H1 (cell line): ENCODE measurements around the gene RLBP1. TPM values are rescaled to one million over a fixed set of nuclear protein-coding genes. Genes with fewer than 3 reads are reported as not detected.

Source experiments
- CTCF ChIA-PET: fragments of 300-600 bp; sonication (Branson Sonifier 250); formaldehyde crosslinking; loops from one replicate; lab custom pipeline; 2021; ENCODE audit not compliant: partially characterized antibody; lab: Charles Lee
- POLR2A ChIA-PET: fragments of 300-600 bp; sonication (Branson Sonifier 250); formaldehyde crosslinking; loops from one replicate; lab custom pipeline; 2021; ENCODE audit warnings: inconsistent platforms; ENCODE audit not compliant: partially characterized antibody; lab: Charles Lee
- DNase-seq, 2 experiments: peaks; one replicate each; pipeline versions ENCODE4 v3.0.0 to v3.0.0-alpha.2; 2010 to 2022; ENCODE audit warnings: low spot score in 2 of 2, low read depth in 1 of 2, mixed read lengths in 1 of 2
- FAIRE-seq: peaks from 2 replicates; lab custom pipeline; 2011; peaks lifted over from hg19 to GRCh38; lab: Jason Lieb, UNC
- H2AFZ ChIP-seq: 2 replicates; pipeline ENCODE4 v1.8.1; 2012; ENCODE audit warnings: low read length, inconsistent platforms
- H2AK5ac ChIP-seq: 2 replicates; pipeline ENCODE4 v1.6.1; 2013; ENCODE audit warnings: low read depth, low read length
- H2BK120ac ChIP-seq: replicated peaks from 2 replicates; pipeline ENCODE3; 2013; ENCODE audit warnings: low read depth, low read length, inconsistent platforms
- H2BK12ac ChIP-seq: 2 replicates; pipeline ENCODE4 v1.6.1; 2013; ENCODE audit warnings: low read depth, low read length
- H2BK15ac ChIP-seq: 2 replicates; pipeline ENCODE4 v1.6.1; 2013; ENCODE audit warnings: low read length
- H2BK20ac ChIP-seq: 2 replicates; pipeline ENCODE4 v1.6.1; 2013; ENCODE audit warnings: low read length
- H2BK5ac ChIP-seq: 2 replicates; pipeline ENCODE4 v1.6.1; 2013; ENCODE audit warnings: low read depth, low read length
- H3K14ac ChIP-seq: 2 replicates; pipeline ENCODE4 v1.6.1; 2013; ENCODE audit warnings: inconsistent platforms; ENCODE audit not compliant: insufficient read length
- H3K18ac ChIP-seq: 2 replicates; pipeline ENCODE4 v1.6.1; 2013; ENCODE audit warnings: low read length; ENCODE audit errors: extremely low read depth
- H3K23ac ChIP-seq: 2 replicates; pipeline ENCODE4 v1.6.1; 2013; ENCODE audit warnings: inconsistent platforms; ENCODE audit not compliant: insufficient read length
- H3K23me2 ChIP-seq: 2 replicates; pipeline ENCODE4 v1.6.1; 2013; ENCODE audit warnings: low read depth, low read length
- H3K27ac ChIP-seq: 2 replicates; pipeline ENCODE4 v1.6.1; 2011; ENCODE audit warnings: low read depth, low read length, inconsistent platforms
- H3K27me3 ChIP-seq, 4 experiments: replicated peaks in 1 of 4; 1 replicate in 1 of 4; 2 replicates in 3 of 4; pipeline versions ENCODE4 v1.6.1 to v1.8.1; 2011 to 2013; ENCODE audit warnings: low read length in 3 of 4, mild to moderate bottlenecking in 3 of 4, inconsistent platforms in 2 of 4, mixed read lengths in 2 of 4, moderate library complexity in 1 of 4; ENCODE audit not compliant: control insufficient read depth in 3 of 4, insufficient read depth in 3 of 4; ENCODE audit errors: extremely low read depth in 1 of 4
- H3K36me3 ChIP-seq, 4 experiments: 2 replicates each; pipeline versions ENCODE4 v1.6.1 to v1.8.1; 2011 to 2013; ENCODE audit warnings: mild to moderate bottlenecking in 4 of 4, low read length in 3 of 4, moderate library complexity in 2 of 4, control low read depth in 1 of 4, inconsistent platforms in 1 of 4; ENCODE audit not compliant: insufficient read depth in 4 of 4, control insufficient read depth in 2 of 4
- H3K4ac ChIP-seq: replicated peaks from 2 replicates; pipeline ENCODE3; 2013; ENCODE audit warnings: low read length, low read depth, mixed read lengths, inconsistent platforms; ENCODE audit not compliant: insufficient read length
- H3K4me1 ChIP-seq, 4 experiments: replicated peaks in 1 of 4; 1 replicate in 1 of 4; 2 replicates in 3 of 4; pipeline versions ENCODE4 v1.6.1 to v1.8.1; 2011 to 2013; ENCODE audit warnings: low read length in 3 of 4, inconsistent platforms in 2 of 4, mixed read lengths in 1 of 4; ENCODE audit not compliant: insufficient read depth in 4 of 4, control insufficient read depth in 3 of 4
- H3K4me2 ChIP-seq, 2 experiments: 2 replicates each; pipeline versions ENCODE4 v1.6.1 to v1.8.1; 2011 to 2013; ENCODE audit warnings: low read depth in 2 of 2, low read length in 2 of 2, control low read depth in 1 of 2, inconsistent platforms in 1 of 2, mild to moderate bottlenecking in 1 of 2; ENCODE audit not compliant: insufficient read depth in 1 of 2
- H3K4me3 ChIP-seq, 4 experiments: fragments of 200-600, 300-600 bp in 1 of 4; sonication (generic), shearing (Covaris generic), sonication (Bioruptor Twin) in 1 of 4; 2 replicates each; pipeline versions ENCODE4 v1.5.1 to v1.8.1; 2011 to 2016; ENCODE audit warnings: low read length in 4 of 4, low read depth in 3 of 4, control low read depth in 2 of 4, inconsistent platforms in 2 of 4, mild to moderate bottlenecking in 2 of 4, mixed read lengths in 1 of 4, moderate library complexity in 1 of 4; ENCODE audit not compliant: insufficient read depth in 2 of 4; ENCODE audit errors: extremely low read depth in 1 of 4
- H3K56ac ChIP-seq: replicated peaks from 2 replicates; pipeline ENCODE3; 2013; ENCODE audit warnings: low read depth, mild to moderate bottlenecking, mixed read lengths, low read length, inconsistent platforms; ENCODE audit not compliant: insufficient read length
- H3K79me1 ChIP-seq: 2 replicates; pipeline ENCODE4 v1.6.1; 2013; ENCODE audit warnings: low read depth, low read length, control low read depth
- H3K79me2 ChIP-seq, 2 experiments: 2 replicates each; pipeline versions ENCODE4 v1.6.1 to v1.8.1; 2012 to 2013; ENCODE audit warnings: low read length in 2 of 2, mild to moderate bottlenecking in 2 of 2, inconsistent platforms in 1 of 2; ENCODE audit not compliant: insufficient read depth in 2 of 2, control insufficient read depth in 1 of 2
- H3K9ac ChIP-seq, 4 experiments: replicated peaks in 1 of 4; 1 replicate in 1 of 4; 2 replicates in 3 of 4; pipeline versions ENCODE4 v1.6.1 to v1.8.1; 2011 to 2013; ENCODE audit warnings: low read depth in 3 of 4, low read length in 3 of 4, control low read depth in 2 of 4, mild to moderate bottlenecking in 2 of 4, moderate library complexity in 2 of 4, inconsistent platforms in 1 of 4; ENCODE audit errors: extremely low read depth in 1 of 4
- H3K9me3 ChIP-seq, 2 experiments: 2 replicates each; pipeline versions ENCODE4 v1.6.1 to v1.8.1; 2012 to 2013; ENCODE audit warnings: mild to moderate bottlenecking in 2 of 2, moderate library complexity in 2 of 2, control low read depth in 1 of 2, inconsistent platforms in 1 of 2, low read depth in 1 of 2, low read length in 1 of 2, mixed read lengths in 1 of 2; ENCODE audit not compliant: insufficient read depth in 2 of 2
- H4K20me1 ChIP-seq, 2 experiments: replicated peaks in 1 of 2; 2 replicates each; pipeline versions ENCODE3 to v1.8.1; 2011 to 2013; ENCODE audit warnings: inconsistent platforms in 2 of 2, low read length in 2 of 2, mild to moderate bottlenecking in 1 of 2; ENCODE audit not compliant: insufficient read depth in 2 of 2, control insufficient read depth in 1 of 2
- H4K5ac ChIP-seq: 2 replicates; pipeline ENCODE4 v1.6.1; 2013; ENCODE audit warnings: low read length, low read depth, mixed read lengths, inconsistent platforms; ENCODE audit not compliant: insufficient read length
- H4K8ac ChIP-seq: 2 replicates; pipeline ENCODE4 v1.8.0; 2013; ENCODE audit warnings: mild to moderate bottlenecking, moderate library complexity, low read length, inconsistent platforms; ENCODE audit not compliant: insufficient read depth; ENCODE audit errors: extremely low read depth
- H4K91ac ChIP-seq: replicated peaks from 2 replicates; pipeline ENCODE3; 2013; ENCODE audit warnings: low read length, mixed read lengths, inconsistent platforms; ENCODE audit not compliant: insufficient read length
- WGBS, 2 experiments: shearing (Covaris generic) in 1 of 2; methylation state at CpG; one replicate each; pipeline versions ENCODE4 v1.1.6 to v1.1.7; 2013 to 2015; ENCODE audit warnings: low lambda C conversion rate in 2 of 2, mixed read lengths in 2 of 2, inconsistent platforms in 1 of 2, low coverage in 1 of 2, missing lambda C conversion rate in 1 of 2; ENCODE audit not compliant: insufficient replicate concordance in 2 of 2, insufficient coverage in 1 of 2, insufficient read length in 1 of 2; ENCODE audit errors: extremely low coverage in 1 of 2, missing lambda C conversion rate in 1 of 2; 5-methylcytosine and 5-hydroxymethylcytosine counted together
- polyA plus RNA-seq, 7 experiments: library from polyadenylated mRNA; depleted of rRNA in 3 of 7; stranded (reverse) in 5 of 7; unstranded in 2 of 7; fragments of >200 nt in 5 of 7; fragments of 200-250 nt in 2 of 7; gene quantifications; 1 replicate in 5 of 7; 2 replicates in 1 of 7; 4 replicates in 1 of 7; pipeline versions ENCODE4 v1.2.1 to v1.2.3, GENCODE V29; 2011 to 2013; ENCODE audit warnings: missing spikeins in 2 of 7, mixed read lengths in 2 of 7
- total RNA-seq: library from RNA; stranded (reverse); fragmentation: NEBNext Ultra II Directional; extraction: Animal tissue kit (Norgen Biotek cat#: 25700); gene quantifications from 2 replicates; pipeline ENCODE4 v1.2.1, GENCODE V29; 2021

The RLBP1 gene
- total and polyA plus RNA-seq, 2 of the 8 experiments (the other 6 are each of a cell fraction or from before 2014, with no cell fraction given), result 0.05 TPM; not detected in 1

GRCh38 chr15:89243691-89244573 lies 22.6 kb upstream of the RLBP1 start, which contains the start of gene FANCI:
TSS of gene FANCI (plus strand) at chr15:89243979. CDS start at chr15:89247648, 3,669 bp downstream.
- Histone ChIP-seq H2BK5ac (peak within 1 kb of the TSS; percentile 46; the same call in 1 of the 2 replicates), H2BK20ac (0 out of 2 replicates have a peak within 1 kb of the TSS, but pooled peaks have one; percentile 32), H2BK12ac (no peak within 1 kb of the TSS; the same call in 1 of the 2 replicates), H3K56ac (peak within 1 kb of the TSS; percentile 56), H3K79me2 (peaks cover 4 to 36% of the 10 kb centered on the region in 2 experiments; a peak in 3 of 4 replicates), H3K9me3 (0 out of 4 replicates have a peak, but pooled peaks cover 0 to 4% of the 10 kb centered on the region in 2 experiments), H3K4me1 (peaks cover 0 to 9% (median 3%) of the 10 kb centered on the region in 4 experiments; a peak in 5 of 7 replicates), H3K9ac (peak within 1 kb of the TSS; percentile 65 to 97 (median 79)), H2AFZ (peak within 1 kb of the TSS; percentile 86), H2BK15ac (no peak within 1 kb of the TSS), H3K18ac (peak within 1 kb of the TSS; percentile 36; the same call in 1 of the 2 replicates), H4K5ac (peak within 1 kb of the TSS; percentile 63), H3K4me2 (peak within 1 kb of the TSS; percentile 63 to 89), H3K27ac (peak within 1 kb of the TSS; percentile 30), H4K20me1 (peaks cover 0 to 3% of the 10 kb centered on the region in 2 experiments), H3K23ac (no peak within 1 kb of the TSS), H3K27me3 (peaks cover 0 to 2% (median 0%) of the 10 kb centered on the region in 4 experiments; a peak in 3 of 7 replicates), H3K36me3 (peaks cover 4 to 18% (median 16%) of the 10 kb centered on the region in 4 experiments; a peak in 6 of 8 replicates), H4K8ac (peak within 1 kb of the TSS; percentile 71; the same call in 1 of the 2 replicates), H4K91ac (peak within 1 kb of the TSS; percentile 22), H3K23me2 (no peaks in the 10 kb centered on the region; the same call in 1 of the 2 replicates), H3K4me3 (peak within 1 kb of the TSS; percentile 79 to 96 (median 94)), H2AK5ac (no peak within 1 kb of the TSS), H2BK120ac (peak within 1 kb of the TSS; percentile 16), H3K4ac (peak within 1 kb of the TSS; percentile 13), H3K14ac (no peak within 1 kb of the TSS), H3K79me1 (peaks cover 3% of the 10 kb centered on the region; the same call in 1 of the 2 replicates)
- 1% methylated on average over 60 of the region's 69 CpGs; no CpG with 5 or more reads in 1 of the 2 experiments for WGBS, 2 experiments
- FAIRE-seq (no peak), DNase-seq (peak; percentile 89 to 97)
- CTCF ChIA-PET, result interaction anchor here (0.6 to 3.4 kb wide), 18 partner anchors 9 to 779 kb away, joined by 3 to 27 read pairs (median 4); no protein-coding TSS in a partner anchor
- POLR2A ChIA-PET, result interaction anchor here (0.8 to 1.6 kb wide), 7 partner anchors 9 to 217 kb away, joined by 3 to 5 read pairs (median 4); no protein-coding TSS in a partner anchor
